Activated CD4-positive, alpha-beta T cell treated with anti-CD3 and anti-CD28 coated beads for 1 hour (primary cell): ENCODE data around the gene ZNF219.
"Not testable (repeated sequence)": the region's sequence is repeated elsewhere in the genome, so short reads cannot be mapped to it uniquely, and the experiment has no call there.

Experiments
- DNase-seq: peaks from one replicate; pipeline ENCODE4 v3.0.0-alpha.2; 2020

The ZNF219 gene

GRCh38 chr14:21040941-21041340 lies 57.5 kb downstream of the ZNF219 start:
- DNase-seq, result not testable (repeated sequence)

- no peak for DNase-seq
Observed at GRCh38 chr14:21040370-21040925, 58.0 kb downstream of the ZNF219 start.
